IPS DF 6.9 (cell line): Measurements from ENCODE around the gene SHISA5.

Experiments used
- DNase-seq: peaks from one replicate; pipeline ENCODE4 v3.0.0-alpha.2; 2013; ENCODE audit warnings: low read depth, low spot score
- H3K27ac ChIP-seq: one replicate; pipeline ENCODE4 v1.5.1; 2013; ENCODE audit warnings: low read length, control low read depth
- H3K27me3 ChIP-seq: 2 replicates; pipeline ENCODE4 v1.6.1; 2013; ENCODE audit warnings: mild to moderate bottlenecking, low read length; ENCODE audit not compliant: control insufficient read depth, insufficient read depth
- H3K36me3 ChIP-seq: 2 replicates; pipeline ENCODE4 v1.6.1; 2013; ENCODE audit warnings: low read length; ENCODE audit not compliant: control insufficient read depth, insufficient read depth
- H3K4me1 ChIP-seq: 2 replicates; pipeline ENCODE4 v1.6.1; 2013; ENCODE audit warnings: low read length; ENCODE audit not compliant: control insufficient read depth, insufficient read depth
- H3K4me3 ChIP-seq: 2 replicates; pipeline ENCODE4 v1.5.1; 2013; ENCODE audit warnings: mild to moderate bottlenecking, low read length
- H3K9me3 ChIP-seq: 2 replicates; pipeline ENCODE4 v1.6.1; 2013; ENCODE audit warnings: low read length, inconsistent platforms; ENCODE audit not compliant: control insufficient read depth, insufficient read depth
- WGBS: extraction: QIAGEN DNeasy Blood & Tissue Kit; methylation state at CpG from one replicate; pipeline ENCODE4 v1.1.7; 2013; ENCODE audit warnings: mixed read lengths, missing lambda C conversion rate; ENCODE audit not compliant: insufficient read length, insufficient coverage; 5-methylcytosine and 5-hydroxymethylcytosine counted together

The SHISA5 gene

GRCh38 chr3:48459773-48460516 lies 44.0 kb downstream of the SHISA5 start:
- Histone ChIP-seq H3K4me3 (no peak overlapping the region), H3K9me3 (no peaks in the 10 kb centered on the region), H3K27ac (no peak overlapping the region), H3K27me3 (no peaks in the 10 kb centered on the region), H3K36me3 (peaks cover 28% of the 10 kb centered on the region), H3K4me1 (no peaks in the 10 kb centered on the region)
- no CpG with 5 or more reads among the region's 7 CpGs for WGBS
- no peak for DNase-seq

- WGBS: no CpG with 5 or more reads among the region's 3 CpGs
These were observed 44.6 kb downstream of the SHISA5 start for GRCh38 chr3:48459331-48459730.

GRCh38 chr3:48456456-48456855 lies 47.5 kb downstream of the SHISA5 start:
- Histone ChIP-seq H3K36me3 (peaks cover 29% of the 10 kb centered on the region), H3K27me3 (no peaks in the 10 kb centered on the region), H3K4me3 (no peak overlapping the region), H3K27ac (no peak overlapping the region), H3K9me3 (no peaks in the 10 kb centered on the region), H3K4me1 (no peaks in the 10 kb centered on the region)
- WGBS: no CpG with 5 or more reads among the region's 1 CpG
- no peak for DNase-seq

More at GRCh38 chr3:48459331-48459730, 44.6 kb downstream of the SHISA5 start:
- Histone ChIP-seq H3K36me3 (peaks cover 24% of the 10 kb centered on the region), H3K27ac (no peak overlapping the region), H3K27me3 (no peaks in the 10 kb centered on the region), H3K4me1 (no peaks in the 10 kb centered on the region), H3K9me3 (no peaks in the 10 kb centered on the region), H3K4me3 (no peak overlapping the region)
- DNase-seq: no peak

GRCh38 chr3:48451270-48451669 lies 52.7 kb downstream of the SHISA5 start:
- H3K27me3 ChIP-seq: no peaks in the 10 kb centered on the region
- no peak overlapping the region for H3K27ac ChIP-seq
- no peak for DNase-seq
- H3K9me3 ChIP-seq: no peaks in the 10 kb centered on the region
- no CpG with 5 or more reads among the region's 1 CpG for WGBS
- peaks cover 5% of the 10 kb centered on the region for H3K36me3 ChIP-seq
- no peak overlapping the region for H3K4me3 ChIP-seq
- H3K4me1 ChIP-seq: no peaks in the 10 kb centered on the region

GRCh38 chr3:48446425-48447193 lies 57.4 kb downstream of the SHISA5 start, which contains the start of gene ATRIP:
Gene ATRIP (plus strand): TSS chr3:48446737. CDS start chr3:48446846, 109 bp downstream.
- Histone ChIP-seq H3K4me1 (no peaks in the 10 kb centered on the region), H3K9me3 (no peaks in the 10 kb centered on the region), H3K4me3 (peak within 1 kb of the TSS; percentile 63), H3K27me3 (no peaks in the 10 kb centered on the region), H3K27ac (no peak within 1 kb of the TSS), H3K36me3 (peaks cover 2% of the 10 kb centered on the region; the same call in 1 of the 2 replicates)
- no CpG with 5 or more reads among the region's 91 CpGs for WGBS
- DNase-seq: no peak

GRCh38 chr3:48446043-48446424 lies 57.9 kb downstream of the SHISA5 start:
- no peaks in the 10 kb centered on the region for H3K9me3 ChIP-seq
- no peaks in the 10 kb centered on the region for H3K4me1 ChIP-seq
- DNase-seq: no peak
- H3K27me3 ChIP-seq: no peaks in the 10 kb centered on the region
- WGBS: no CpG with 5 or more reads among the region's 6 CpGs
- H3K36me3 ChIP-seq: peaks cover 2% of the 10 kb centered on the region; the same call in 1 of the 2 replicates
- peak overlapping the region; percentile 63 for H3K4me3 ChIP-seq
- no peak overlapping the region for H3K27ac ChIP-seq

GRCh38 chr3:48445277-48445882 lies 58.6 kb downstream of the SHISA5 start:
- Histone ChIP-seq H3K27me3 (no peaks in the 10 kb centered on the region), H3K4me3 (no peak overlapping the region), H3K4me1 (no peaks in the 10 kb centered on the region), H3K9me3 (no peaks in the 10 kb centered on the region), H3K27ac (no peak overlapping the region), H3K36me3 (peaks cover 2% of the 10 kb centered on the region; the same call in 1 of the 2 replicates)
- no peak for DNase-seq
- WGBS: no CpG with 5 or more reads among the region's 6 CpGs

GRCh38 chr3:48441940-48442339 lies 62.0 kb downstream of the SHISA5 start:
- no CpG with 5 or more reads among the region's 6 CpGs for WGBS

GRCh38 chr3:48440590-48440958 lies 63.4 kb downstream of the SHISA5 start:
- Histone ChIP-seq H3K4me3 (peak overlapping the region; percentile 45), H3K36me3 (peaks cover 2% of the 10 kb centered on the region; the same call in 1 of the 2 replicates), H3K27me3 (no peaks in the 10 kb centered on the region), H3K27ac (no peak overlapping the region), H3K9me3 (no peaks in the 10 kb centered on the region), H3K4me1 (no peaks in the 10 kb centered on the region)
- WGBS: no CpG with 5 or more reads among the region's 21 CpGs
- no peak for DNase-seq

More at GRCh38 chr3:48441940-48442339, 62.0 kb downstream of the SHISA5 start:
- no peak overlapping the region for H3K27ac ChIP-seq
- no peaks in the 10 kb centered on the region for H3K9me3 ChIP-seq
- no peaks in the 10 kb centered on the region for H3K4me1 ChIP-seq
- no peaks in the 10 kb centered on the region for H3K27me3 ChIP-seq
- H3K4me3 ChIP-seq: no peak overlapping the region
- peaks cover 2% of the 10 kb centered on the region; the same call in 1 of the 2 replicates for H3K36me3 ChIP-seq
- no peak for DNase-seq

- no peak within 1 kb of the TSS for H3K27ac ChIP-seq
- H3K4me1 ChIP-seq: no peaks in the 10 kb centered on the region
- H3K4me3 ChIP-seq: peak within 1 kb of the TSS; percentile 45
- WGBS: no CpG with 5 or more reads among the region's 54 CpGs
- peak; percentile 93 for DNase-seq
- no peaks in the 10 kb centered on the region for H3K9me3 ChIP-seq
- H3K27me3 ChIP-seq: no peaks in the 10 kb centered on the region
- H3K36me3 ChIP-seq: peaks cover 2% of the 10 kb centered on the region; the same call in 1 of the 2 replicates
These were observed 64.0 kb downstream of the SHISA5 start, which contains the start of the genes CCDC51 and TMA7 for GRCh38 chr3:48439820-48440589. Gene CCDC51 (minus strand): TSS chr3:48440119. CDS start chr3:48435128, 4,991 bp downstream. Gene TMA7 (plus strand): TSS chr3:48440257. CDS start chr3:48440297, 40 bp downstream.
